ENCODE data around the gene LAMA5.

- TF ChIP-seq CTCF (IDR thresholded peaks at IDR 0.05) (no peak), POLR2A (IDR thresholded peaks at IDR 0.05) (no peak)
Observed at GRCh38 chr20:62285722-62286121, 81.4 kb downstream of the LAMA5 start.

Data from thyroid gland (tissue), 4 donors.